ENCODE data around the gene EHD4. TPM values are rescaled to one million over a fixed set of nuclear protein-coding genes. Genes with fewer than 3 reads are reported as not detected.

Gene EHD4
- total and polyA plus RNA-seq, 2 experiments from 2014 or later, result 27.3 to 34.7 TPM

- H4K20me1 ChIP-seq (ENCODE audit: insufficient read depth, poor library complexity, severe bottlenecking), result no peaks in the 10 kb centered on the region
- TF ChIP-seq CTCF (IDR thresholded peaks at IDR 0.05; ENCODE audit: poor library complexity), result no peak
- no peak for TF ChIP-seq EZH2 (IDR thresholded peaks at IDR 0.05; ENCODE audit: borderline replicate concordance)
- no peak for TF ChIP-seq EZH2phosphoT487 (IDR thresholded peaks at IDR 0.05; ENCODE audit: low read depth, severe bottlenecking, unreplicated experiment)
- H3K9me3 ChIP-seq (ENCODE audit: low read depth), result no peaks in the 10 kb centered on the region
- WGBS (ENCODE audit: low lambda C conversion rate, missing lambda C conversion rate), result 96% methylated on average over 5 of the region's 5 CpGs
- peaks cover 3% of the 10 kb centered on the region for H3K36me3 ChIP-seq (replicated peaks; ENCODE audit: insufficient read depth, low read depth)
- DNase-seq (ENCODE audit: low spot score), result no peak
- H3K9me2 ChIP-seq (replicated peaks; ENCODE audit: insufficient read depth), result no peaks in the 10 kb centered on the region
- H3K4me3 ChIP-seq, result no peak overlapping the region
- no peaks in the 10 kb centered on the region for H3K27me3 ChIP-seq
- H3K79me2 ChIP-seq, result peaks cover 6% of the 10 kb centered on the region
- H3K4me1 ChIP-seq (ENCODE audit: insufficient read depth), result peaks cover 19% of the 10 kb centered on the region
- H3K27ac ChIP-seq, result no peak overlapping the region
- H3K4me2 ChIP-seq, result no peak overlapping the region
- no peak overlapping the region for H2AFZ ChIP-seq
Observed at GRCh38 chr15:41906608-41907007, 65.7 kb downstream of the EHD4 start.

GRCh38 chr15:41905036-41905793 lies 67.1 kb downstream of the EHD4 start:
- TF ChIP-seq CTCF (IDR thresholded peaks at IDR 0.05; ENCODE audit: poor library complexity), result no peak
- H3K27me3 ChIP-seq, result no peaks in the 10 kb centered on the region
- H3K4me1 ChIP-seq (ENCODE audit: insufficient read depth), result peaks cover 19% of the 10 kb centered on the region
- H3K4me3 ChIP-seq, result no peak overlapping the region
- no peak overlapping the region for H2AFZ ChIP-seq
- no peaks in the 10 kb centered on the region for H3K9me2 ChIP-seq (replicated peaks; ENCODE audit: insufficient read depth)
- DNase-seq (ENCODE audit: low spot score), result no peak
- no peaks in the 10 kb centered on the region for H4K20me1 ChIP-seq (ENCODE audit: insufficient read depth, poor library complexity, severe bottlenecking)
- H3K79me2 ChIP-seq, result peaks cover 3% of the 10 kb centered on the region
- H3K4me2 ChIP-seq, result no peak overlapping the region
- H3K36me3 ChIP-seq (replicated peaks; ENCODE audit: insufficient read depth, low read depth), result peaks cover 3% of the 10 kb centered on the region
- H3K9me3 ChIP-seq (ENCODE audit: low read depth), result no peaks in the 10 kb centered on the region
- peak overlapping the region; percentile 4 for H3K27ac ChIP-seq
- 84% methylated on average over 14 of the region's 14 CpGs for WGBS (ENCODE audit: low lambda C conversion rate, missing lambda C conversion rate)

GRCh38 chr15:41904541-41905005 lies 67.8 kb downstream of the EHD4 start:
- peaks cover 19% of the 10 kb centered on the region for H3K4me1 ChIP-seq (ENCODE audit: insufficient read depth)
- peaks cover under 1% of the 10 kb centered on the region for H3K36me3 ChIP-seq (replicated peaks; ENCODE audit: insufficient read depth, low read depth)
- peak; percentile 91 for TF ChIP-seq CTCF (IDR thresholded peaks at IDR 0.05; ENCODE audit: poor library complexity)
- TF ChIP-seq EZH2phosphoT487 (IDR thresholded peaks at IDR 0.05; ENCODE audit: low read depth, severe bottlenecking, unreplicated experiment), result no peak
- H4K20me1 ChIP-seq (ENCODE audit: insufficient read depth, poor library complexity, severe bottlenecking), result no peaks in the 10 kb centered on the region
- no peak overlapping the region for H2AFZ ChIP-seq
- no peaks in the 10 kb centered on the region for H3K9me2 ChIP-seq (replicated peaks; ENCODE audit: insufficient read depth)
- no peaks in the 10 kb centered on the region for H3K27me3 ChIP-seq
- 8% methylated on average over 6 of the region's 6 CpGs for whole genome bisulfite sequencing (ENCODE audit: low lambda C conversion rate, missing lambda C conversion rate)
- peak; percentile 85 for DNase-seq (ENCODE audit: low spot score)
- no peak overlapping the region for H3K4me3 ChIP-seq
- no peak overlapping the region for H3K4me2 ChIP-seq
- peak overlapping the region; percentile 4 for H3K27ac ChIP-seq
- H3K9me3 ChIP-seq (ENCODE audit: low read depth), result no peaks in the 10 kb centered on the region
- peaks cover 3% of the 10 kb centered on the region for H3K79me2 ChIP-seq

Measured in hepatocyte (in vitro differentiated cells).